NCI-H146 (cell line): ENCODE results near the gene CEP295NL.
"Not testable (repeated sequence)": the region's sequence is repeated elsewhere in the genome, so short reads cannot be mapped to it uniquely, and the experiment has no call there.

ENCODE experiments used
- DNase-seq: peaks from one replicate; lab custom pipeline; 2025; lab: John Stamatoyannopoulos, UW

Gene CEP295NL

DNA sequence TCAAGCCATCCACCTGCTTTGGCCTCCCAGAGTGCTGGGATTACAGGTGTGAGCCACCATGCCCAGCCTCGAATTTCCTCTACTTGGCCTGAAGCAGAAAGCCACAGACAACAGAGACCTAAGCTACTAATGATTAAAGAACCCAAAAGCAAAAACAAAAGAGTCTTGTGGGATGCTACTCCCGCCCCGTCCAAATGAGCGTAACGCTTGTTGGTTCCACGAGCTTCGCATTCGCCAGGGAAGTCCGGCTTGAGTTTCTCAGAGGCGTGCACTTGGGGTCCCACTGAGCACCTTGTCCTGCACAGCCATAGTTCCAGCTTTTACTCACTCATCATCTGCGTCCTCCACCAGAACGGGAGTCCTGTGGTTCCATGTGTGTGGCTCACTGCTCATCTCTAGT, 16.0 kb downstream of the CEP295NL start:
- no peak for DNase-seq

DNA sequence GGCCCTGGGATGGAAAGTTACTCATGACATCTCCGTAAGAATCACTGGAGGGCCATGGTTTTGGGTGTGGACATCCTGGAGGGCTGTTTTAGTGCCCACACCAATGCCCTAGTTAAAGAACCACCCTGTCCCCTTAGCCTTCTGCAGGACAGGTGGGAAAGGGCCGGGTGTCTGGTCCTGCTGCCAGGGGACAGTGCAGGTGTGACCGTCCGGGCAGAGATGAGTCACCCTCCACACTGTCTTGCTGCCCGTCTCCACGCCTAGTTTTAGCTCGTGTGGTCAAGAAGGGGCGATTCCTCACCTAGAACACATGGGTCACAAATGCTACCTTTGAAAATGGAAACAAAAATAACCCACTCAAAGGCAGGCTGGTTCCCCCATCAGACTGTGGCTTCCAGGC, 17.0 kb downstream of the CEP295NL start:
- no peak for DNase-seq

DNA sequence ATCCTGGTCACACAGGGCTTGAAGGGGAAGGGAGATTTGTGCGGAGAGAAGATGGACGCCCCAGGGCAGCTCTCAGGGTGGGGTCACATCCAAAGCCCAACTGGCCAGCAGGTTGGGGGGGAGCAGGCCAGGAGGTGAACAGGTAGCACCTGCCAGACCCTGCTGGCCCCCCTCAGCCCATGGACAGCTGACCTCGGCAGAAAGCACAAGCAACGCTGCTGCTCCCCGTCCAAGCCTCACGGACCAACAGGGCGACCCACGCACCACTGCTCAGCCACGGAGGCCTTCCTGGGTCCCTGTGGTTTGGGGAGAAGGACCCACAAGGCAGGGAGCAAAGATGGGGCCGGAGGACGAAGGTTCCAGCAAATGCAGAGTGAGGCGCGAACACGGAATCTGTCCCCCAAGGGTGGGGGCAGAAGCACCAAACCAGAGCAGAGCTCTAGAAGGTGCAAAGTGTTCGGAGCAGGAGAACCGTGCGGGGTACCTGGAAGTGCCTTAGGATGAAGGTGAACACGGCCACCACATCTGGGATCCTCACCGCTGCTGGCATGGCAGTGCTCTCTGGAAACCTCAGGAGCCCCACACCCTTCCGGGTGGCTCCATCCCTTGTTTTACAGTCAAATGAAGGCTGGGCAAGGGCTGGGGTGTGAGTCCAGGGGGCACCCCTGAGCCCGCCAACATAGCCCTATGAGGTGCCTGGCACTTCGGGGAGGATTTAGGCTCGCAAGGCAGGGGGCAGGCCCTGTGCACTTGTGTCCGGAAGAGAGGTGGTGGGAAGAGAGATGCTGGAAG, 17.9 kb downstream of the CEP295NL start:
- DNase-seq = no peak

- no peak for DNase-seq
Measured at GRCh38 chr17:78884148-78884825, 18.7 kb downstream of the CEP295NL start.

- peak; percentile 77 for DNase-seq
Measured at GRCh38 chr17:78883533-78884131, 19.4 kb downstream of the CEP295NL start.

GRCh38 chr17:78883089-78883532, 19.9 kb downstream of the CEP295NL start:
- DNase-seq = no peak

DNA sequence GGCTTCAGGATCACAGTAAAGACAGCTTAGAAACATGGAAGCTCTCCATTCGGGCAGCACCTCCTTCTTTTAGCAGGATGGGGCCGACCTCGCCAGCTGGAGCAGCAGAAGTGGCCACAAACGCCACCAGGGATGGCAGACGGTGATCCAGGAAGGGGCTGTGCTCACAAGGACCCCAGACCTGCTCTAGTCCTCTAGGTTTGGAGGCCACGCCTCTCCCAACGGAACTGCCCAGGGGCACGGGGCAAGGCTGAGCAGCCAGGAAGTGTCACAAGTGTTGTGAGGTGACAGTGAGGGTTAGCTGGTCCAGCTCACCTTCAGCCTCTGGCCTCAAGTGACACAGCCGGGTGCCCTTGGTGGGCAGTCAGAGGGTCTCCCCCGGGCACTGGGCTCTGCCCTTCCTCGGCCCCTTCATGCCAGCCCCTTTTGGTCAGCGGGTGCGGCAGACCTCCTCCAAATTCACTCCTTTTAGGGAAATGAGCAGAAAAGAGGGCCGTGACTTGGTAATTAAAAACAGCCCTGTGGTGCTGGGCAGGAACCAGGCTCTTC, 20.4 kb downstream of the CEP295NL start:
- DNase-seq = no peak

GRCh38 chr17:78879635-78880186, 23.3 kb downstream of the CEP295NL start:
- no peak for DNase-seq

GRCh38 chr17:78878871-78879527, 24.0 kb downstream of the CEP295NL start:
- no peak for DNase-seq

DNA sequence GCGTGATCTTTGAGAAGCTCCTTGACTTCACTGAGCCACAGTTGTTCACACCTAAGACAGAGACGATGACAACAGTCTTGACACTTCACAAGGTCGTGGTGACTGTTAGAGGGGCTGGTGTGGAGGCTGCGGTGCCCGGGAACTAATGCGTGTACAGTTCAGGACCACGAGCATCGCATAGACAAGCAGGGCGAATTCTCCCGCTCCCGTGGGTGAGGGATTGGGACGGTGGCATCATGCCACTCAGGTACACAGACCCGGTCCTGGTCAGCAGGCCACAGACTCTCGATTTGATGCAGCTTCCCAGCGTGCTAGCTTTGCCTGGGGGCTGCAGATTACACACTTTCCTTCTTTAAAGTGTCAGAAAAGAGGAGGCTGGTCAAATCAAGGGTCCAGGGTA, 24.7 kb downstream of the CEP295NL start:
- no peak for DNase-seq

GRCh38 chr17:78876954-78877517, 26.0 kb downstream of the CEP295NL start:
- not testable (repeated sequence) for DNase-seq

- DNase-seq = no peak
Measured at GRCh38 chr17:78876094-78876597, 26.9 kb downstream of the CEP295NL start.

GRCh38 chr17:78875363-78876093, 27.5 kb downstream of the CEP295NL start:
- DNase-seq = no peak

- peak; percentile 41 for DNase-seq
Measured at GRCh38 chr17:78873519-78874340, 29.3 kb downstream of the CEP295NL start.

DNA sequence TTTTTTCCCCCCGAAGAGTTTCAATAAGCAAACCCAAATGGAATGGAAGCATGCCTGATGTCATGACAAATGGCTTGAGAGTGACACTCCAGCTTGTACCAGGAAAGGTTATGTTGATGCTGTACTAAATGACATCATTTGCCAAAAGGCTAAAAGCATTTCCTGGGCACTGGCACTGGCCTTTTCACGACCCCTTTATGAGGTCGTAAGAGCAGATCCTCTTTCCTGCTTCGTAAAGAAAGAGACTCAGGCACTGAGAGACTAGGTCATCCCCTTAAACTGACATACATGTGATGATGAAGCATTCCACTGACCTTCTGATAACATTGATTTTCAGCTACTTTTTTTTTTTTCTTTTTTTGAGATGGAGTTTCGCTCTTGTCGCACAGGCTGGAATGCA, 30.5 kb downstream of the CEP295NL start:
- DNase-seq = no peak

- DNase-seq = no peak
Measured at GRCh38 chr17:78870621-78871020, 32.4 kb downstream of the CEP295NL start.

DNA sequence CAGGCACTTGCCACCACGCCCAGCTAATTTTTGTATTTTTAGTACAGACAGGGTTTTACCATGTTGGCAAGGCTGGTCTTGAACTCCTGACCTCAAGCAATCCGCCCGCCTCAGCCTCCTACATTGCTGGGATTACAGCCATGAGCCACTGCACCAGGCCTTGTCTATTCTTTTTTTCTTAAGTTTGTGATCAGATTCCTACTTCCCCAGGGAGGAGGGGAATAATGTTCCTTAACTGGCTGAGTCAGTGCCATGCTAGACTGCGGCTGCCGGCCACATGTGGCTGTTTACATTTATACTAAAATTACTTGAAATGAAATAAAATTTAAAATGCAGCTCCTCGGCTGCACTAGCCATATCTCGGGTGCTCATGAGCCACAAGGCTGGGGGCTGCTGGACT, 34.6 kb downstream of the CEP295NL start:
- DNase-seq = no peak

DNA sequence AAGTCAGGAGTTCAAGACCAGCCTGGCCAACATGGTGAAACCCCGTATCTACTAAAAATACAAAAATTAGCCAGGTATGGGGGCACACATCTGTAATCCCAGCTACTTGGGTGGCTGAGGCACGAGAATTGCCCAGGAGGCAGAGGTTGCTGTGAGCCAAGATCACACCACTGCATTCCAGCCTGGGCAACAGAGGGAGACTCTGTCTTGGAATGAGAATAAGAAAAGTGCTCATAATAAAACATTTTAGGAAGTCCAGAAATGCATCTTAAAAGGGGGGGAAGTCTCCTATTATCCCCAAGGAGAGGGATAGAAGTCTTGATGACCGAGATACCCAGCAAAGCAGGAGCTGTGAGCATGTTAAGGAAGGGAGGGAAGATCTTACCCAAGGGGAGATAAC, 36.0 kb downstream of the CEP295NL start:
- not testable (repeated sequence) for DNase-seq

DNA sequence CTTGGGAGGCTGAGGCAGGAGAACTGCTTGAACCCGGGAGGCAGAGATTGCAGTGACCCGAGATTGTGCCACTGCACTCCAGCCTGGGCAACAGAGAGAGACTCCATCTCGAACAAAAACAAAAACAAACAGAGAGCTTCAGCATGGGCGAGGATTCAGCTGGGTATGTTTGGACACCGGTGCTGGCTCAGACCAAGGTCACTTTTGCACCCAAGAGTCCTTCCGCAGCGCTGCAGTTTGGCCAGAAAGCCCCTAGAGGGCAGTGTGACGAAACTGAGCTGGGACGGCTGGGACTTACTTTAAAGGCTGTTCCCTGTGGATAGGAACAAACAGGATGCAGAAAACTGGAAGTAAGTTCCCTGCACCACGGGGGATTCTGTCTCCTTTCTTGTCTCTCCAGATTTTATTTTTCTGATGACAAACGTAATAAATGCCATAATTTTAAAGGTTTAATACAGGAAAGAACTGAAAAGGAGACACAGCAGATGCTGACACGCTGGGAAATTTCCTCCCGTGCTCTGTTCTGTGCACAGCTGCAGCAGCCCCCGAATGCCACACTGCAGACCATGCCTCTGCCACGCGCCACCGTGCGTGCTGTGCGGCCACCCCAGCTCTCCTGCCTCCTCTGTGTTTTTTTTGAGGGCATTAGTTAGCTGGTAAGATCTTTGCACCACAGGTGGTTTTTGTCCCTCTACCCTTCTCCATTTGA, 37.2 kb downstream of the CEP295NL start:
- peak; percentile 62 for DNase-seq
